Immature natural killer cell (primary cell): ENCODE data around the gene LAS1L. TPM values are rescaled to one million over a fixed set of nuclear protein-coding genes. Genes with fewer than 3 reads are reported as not detected.
A peak's percentile ranks its signal among the peaks of the same experiment; 100 is the strongest.
"Not testable (repeated sequence)": the region's sequence is repeated elsewhere in the genome, so short reads cannot be mapped to it uniquely, and the experiment has no call there.

Experiments
- DNase-seq, 3 donors: peaks; one replicate each; pipeline ENCODE4 v3.0.0; 2022; ENCODE audit warnings: mixed read lengths in 1 of 3
- H3K27ac Mint-ChIP-seq, 6 donors: one replicate each; pipeline ENCODE4 v1.8.0; 2020; ENCODE audit warnings: mixed read lengths in 6 of 6, mild to moderate bottlenecking in 5 of 6, inconsistent platforms in 4 of 6, moderate library complexity in 3 of 6
- H3K27me3 Mint-ChIP-seq, 3 donors: one replicate each; pipeline ENCODE4 v1.8.0; 2020 to 2021; ENCODE audit warnings: low read depth in 3 of 3, mild to moderate bottlenecking in 3 of 3, mixed read lengths in 3 of 3, moderate library complexity in 3 of 3, inconsistent platforms in 1 of 3
- H3K36me3 Mint-ChIP-seq, 3 donors: one replicate each; pipeline ENCODE4 v1.8.0; 2020; ENCODE audit warnings: mixed read lengths in 3 of 3, inconsistent platforms in 2 of 3, mild to moderate bottlenecking in 2 of 3
- H3K4me1 Mint-ChIP-seq, 2 donors: one replicate each; pipeline ENCODE4 v1.8.0; 2020; ENCODE audit warnings: inconsistent platforms in 2 of 2, mild to moderate bottlenecking in 2 of 2, mixed read lengths in 2 of 2, moderate library complexity in 1 of 2
- H3K4me3 Mint-ChIP-seq, 5 donors: one replicate each; pipeline ENCODE4 v1.8.0; 2020; ENCODE audit warnings: mild to moderate bottlenecking in 5 of 5, mixed read lengths in 5 of 5, inconsistent platforms in 3 of 5, moderate library complexity in 3 of 5
- H3K9me3 Mint-ChIP-seq, 6 donors: one replicate each; pipeline ENCODE4 v1.8.0; 2020; ENCODE audit warnings: mild to moderate bottlenecking in 6 of 6, mixed read lengths in 6 of 6, inconsistent platforms in 4 of 6, moderate library complexity in 3 of 6
- polyA plus RNA-seq, 3 donors: library from polyadenylated mRNA; unstranded; fragments of 300-500 nt; fragmentation: Illumina TruSeq; gene quantifications; one replicate each; pipeline ENCODE4 v1.2.3, GENCODE V29; 2021

Gene LAS1L
- polyA plus RNA-seq, 3 donors from 2014 or later: 31.8 to 39.3 (median 38.3) TPM

- H3K4me1 Mint-ChIP-seq: peaks cover 17 to 25% of the 10 kb centered on the region in 2 donors
- peaks cover 0 to under 1% (median 0%) of the 10 kb centered on the region in 3 donors for H3K36me3 Mint-ChIP-seq
- H3K4me3 Mint-ChIP-seq: no peak overlapping the region
- no peak for DNase-seq
- H3K9me3 Mint-ChIP-seq: no peaks in the 10 kb centered on the region
- H3K27me3 Mint-ChIP-seq: peaks cover 1 to 6% (median 4%) of the 10 kb centered on the region in 3 donors
- H3K27ac Mint-ChIP-seq: no peak overlapping the region
Measured at GRCh38 chrX:65536291-65536690, 1.7 kb upstream of the LAS1L start.

GRCh38 chrX:65532016-65532415 is 2.6 kb downstream of the LAS1L start:
- Mint-ChIP-seq H3K4me3 (peak overlapping the region in 1 of 5 donors; percentile 27), H3K27ac (peak overlapping the region in 1 of 6 donors; percentile 12), H3K27me3 (peaks cover 2 to 5% (median 4%) of the 10 kb centered on the region in 3 donors), H3K9me3 (no peaks in the 10 kb centered on the region), H3K4me1 (peaks cover 18 to 31% of the 10 kb centered on the region in 2 donors), H3K36me3 (peaks cover 0 to 4% (median 0%) of the 10 kb centered on the region in 3 donors)
- no peak for DNase-seq

- Mint-ChIP-seq H3K4me1 (peaks cover 13 to 21% of the 10 kb centered on the region in 2 donors), H3K4me3 (no peak overlapping the region), H3K36me3 (peaks cover 0 to 4% (median 0%) of the 10 kb centered on the region in 3 donors)
Measured at GRCh38 chrX:65528705-65529340, 5.8 kb downstream of the LAS1L start.

GRCh38 chrX:65528293-65528692 is 6.3 kb downstream of the LAS1L start:
- H3K4me3 Mint-ChIP-seq: no peak overlapping the region
- peaks cover 8 to 16% of the 10 kb centered on the region in 2 donors for H3K4me1 Mint-ChIP-seq
- no peak overlapping the region for H3K27ac Mint-ChIP-seq
- H3K36me3 Mint-ChIP-seq: peaks cover 0 to 4% (median 0%) of the 10 kb centered on the region in 3 donors
- H3K9me3 Mint-ChIP-seq: no peaks in the 10 kb centered on the region
- peaks cover 0 to 3% (median 2%) of the 10 kb centered on the region in 3 donors for H3K27me3 Mint-ChIP-seq
- no peak for DNase-seq

More at GRCh38 chrX:65528705-65529340, 5.8 kb downstream of the LAS1L start:
- H3K9me3 Mint-ChIP-seq: no peaks in the 10 kb centered on the region
- H3K27ac Mint-ChIP-seq: peak overlapping the region in 1 of 6 donors; percentile 27
- DNase-seq: peak; percentile 36 to 54 (median 46)
- H3K27me3 Mint-ChIP-seq: peaks cover 0 to 3% (median 2%) of the 10 kb centered on the region in 3 donors

DNA sequence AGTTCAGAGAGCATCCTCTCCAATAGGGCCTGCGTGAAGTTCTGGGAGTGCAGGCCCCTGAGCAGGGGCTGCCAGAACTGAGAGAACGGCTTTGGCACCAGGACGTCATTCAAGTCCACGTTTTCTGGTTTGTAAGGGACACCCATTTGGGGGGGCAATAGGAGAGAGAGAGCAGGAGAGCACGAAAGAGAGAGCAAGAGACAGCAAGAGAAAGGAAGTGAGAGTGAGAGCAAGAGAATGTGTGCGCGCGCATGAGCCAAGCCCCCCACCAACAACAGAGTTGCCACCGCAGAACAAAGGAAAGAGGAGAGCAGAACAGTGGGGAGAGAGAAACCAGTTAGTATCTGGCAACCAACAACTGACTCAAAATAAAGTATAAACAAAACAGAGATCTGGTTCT is 10.4 kb downstream of the LAS1L start:
- Mint-ChIP-seq H3K27ac (peak overlapping the region in 1 of 6 donors; percentile 6), H3K9me3 (no peaks in the 10 kb centered on the region), H3K4me1 (peaks cover 1 to 7% of the 10 kb centered on the region in 2 donors), H3K27me3 (peaks cover 1 to 2% (median 1%) of the 10 kb centered on the region in 3 donors), H3K4me3 (no peak overlapping the region), H3K36me3 (peaks cover 10 to 17% (median 13%) of the 10 kb centered on the region in 3 donors)
- no peak for DNase-seq

GRCh38 chrX:65522739-65523372 is 11.7 kb downstream of the LAS1L start:
- Mint-ChIP-seq H3K27ac (no peak overlapping the region), H3K27me3 (peaks cover 1 to 2% (median 2%) of the 10 kb centered on the region in 3 donors), H3K4me3 (no peak overlapping the region), H3K9me3 (no peaks in the 10 kb centered on the region), H3K36me3 (peaks cover 10 to 17% (median 13%) of the 10 kb centered on the region in 3 donors), H3K4me1 (no peaks in the 10 kb centered on the region)
- DNase-seq: no peak

- H3K9me3 Mint-ChIP-seq, DNase-seq, H3K4me3 Mint-ChIP-seq, H3K27me3 Mint-ChIP-seq, H3K27ac Mint-ChIP-seq, H3K4me1 Mint-ChIP-seq: not testable (repeated sequence)
- H3K36me3 Mint-ChIP-seq: peaks cover 10 to 17% (median 13%) of the 10 kb centered on the region in 3 donors
Measured at GRCh38 chrX:65519530-65519929, 15.1 kb downstream of the LAS1L start.

DNA sequence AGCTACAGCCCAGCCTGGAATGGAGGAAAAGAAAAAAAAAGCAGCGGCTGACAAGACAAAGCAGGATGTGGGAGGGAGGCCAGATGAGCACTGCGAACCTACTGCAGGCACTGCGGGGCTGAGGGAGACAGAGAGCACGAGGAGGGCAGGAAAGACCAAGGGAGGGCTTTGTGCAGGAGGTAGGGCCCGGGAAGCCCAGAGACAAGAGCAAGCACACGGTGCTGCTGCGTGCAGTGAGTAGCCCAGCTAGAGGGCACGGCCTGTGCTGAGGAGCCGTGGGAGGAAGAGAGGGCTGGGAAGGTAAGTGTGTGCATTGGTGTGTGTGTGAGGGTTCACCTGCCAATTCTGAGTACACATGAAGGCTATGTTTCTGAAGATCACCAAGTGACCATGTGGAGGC is 15.6 kb downstream of the LAS1L start:
- not testable (repeated sequence) for H3K27ac Mint-ChIP-seq, H3K4me1 Mint-ChIP-seq, DNase-seq, H3K4me3 Mint-ChIP-seq, H3K27me3 Mint-ChIP-seq, H3K9me3 Mint-ChIP-seq
- H3K36me3 Mint-ChIP-seq: peaks cover 10 to 17% (median 13%) of the 10 kb centered on the region in 3 donors

GRCh38 chrX:65517923-65518322 is 16.7 kb downstream of the LAS1L start:
- Mint-ChIP-seq H3K27ac (no peak overlapping the region), H3K27me3 (peaks cover 1 to 2% (median 2%) of the 10 kb centered on the region in 3 donors), H3K4me1 (no peaks in the 10 kb centered on the region), H3K9me3 (no peaks in the 10 kb centered on the region), H3K4me3 (no peak overlapping the region), H3K36me3 (peaks cover 10 to 16% (median 12%) of the 10 kb centered on the region in 3 donors)
- DNase-seq: no peak

GRCh38 chrX:65516756-65517155 is 17.8 kb downstream of the LAS1L start:
- H3K4me3 Mint-ChIP-seq: no peak overlapping the region
- DNase-seq: no peak
- peaks cover 1 to 2% (median 2%) of the 10 kb centered on the region in 3 donors for H3K27me3 Mint-ChIP-seq
- H3K4me1 Mint-ChIP-seq: no peaks in the 10 kb centered on the region
- peaks cover 2 to 7% (median 6%) of the 10 kb centered on the region in 3 donors for H3K36me3 Mint-ChIP-seq
- H3K9me3 Mint-ChIP-seq: no peaks in the 10 kb centered on the region
- no peak overlapping the region for H3K27ac Mint-ChIP-seq

GRCh38 chrX:65513610-65514009 is 21.0 kb downstream of the LAS1L start:
- Mint-ChIP-seq H3K4me1 (no peaks in the 10 kb centered on the region), H3K27me3 (no peaks in the 10 kb centered on the region), H3K27ac (no peak overlapping the region), H3K9me3 (no peaks in the 10 kb centered on the region), H3K4me3 (no peak overlapping the region), H3K36me3 (peaks cover 0 to 4% (median 0%) of the 10 kb centered on the region in 3 donors)
- no peak for DNase-seq

DNA sequence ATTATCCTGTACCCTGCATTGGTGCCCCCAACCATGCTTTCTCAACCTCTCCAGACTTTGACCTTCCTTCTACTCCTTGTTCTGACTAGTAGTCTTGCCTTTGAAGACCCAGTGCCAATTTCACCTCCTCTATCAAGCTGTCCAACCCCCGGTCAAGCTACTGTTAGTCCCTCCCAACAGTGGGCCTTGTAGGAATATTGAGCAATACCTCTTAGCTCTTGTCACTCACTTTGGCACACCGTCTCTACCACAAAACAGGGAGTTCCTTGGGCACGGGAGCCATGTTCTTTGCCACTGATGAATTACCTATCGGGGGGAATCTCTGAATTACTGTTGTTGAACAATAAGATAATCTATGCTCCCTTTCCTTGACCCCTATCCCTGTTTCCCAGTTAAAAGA is 25.2 kb downstream of the LAS1L start:
- DNase-seq: no peak
- Mint-ChIP-seq H3K4me3 (no peak overlapping the region), H3K36me3 (peaks cover 0 to 4% (median 0%) of the 10 kb centered on the region in 3 donors), H3K9me3 (no peaks in the 10 kb centered on the region), H3K27me3 (no peaks in the 10 kb centered on the region), H3K27ac (no peak overlapping the region), H3K4me1 (no peaks in the 10 kb centered on the region)

DNA sequence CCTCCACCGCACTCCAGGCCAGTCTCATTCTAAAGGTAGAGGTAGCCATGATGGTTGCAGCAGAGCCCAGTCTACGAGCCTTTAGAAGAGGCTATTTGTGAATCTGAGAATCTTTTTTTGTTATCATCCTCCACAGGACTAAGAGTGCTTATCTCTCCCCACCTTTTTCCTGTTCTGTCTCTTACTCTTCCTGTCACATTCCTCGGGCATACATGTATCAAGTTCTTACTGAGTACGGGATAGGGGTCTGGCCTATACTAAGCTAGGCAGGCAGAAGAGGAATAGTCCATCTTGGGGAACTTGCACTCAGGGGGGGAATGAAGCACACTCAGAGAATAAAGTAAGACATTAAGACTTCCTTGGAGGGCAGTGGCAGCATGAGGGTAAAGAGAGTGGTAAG is 25.7 kb downstream of the LAS1L start:
- no peak overlapping the region for H3K4me3 Mint-ChIP-seq
- H3K27ac Mint-ChIP-seq: no peak overlapping the region
- H3K36me3 Mint-ChIP-seq: peaks cover 0 to 4% (median 0%) of the 10 kb centered on the region in 3 donors
- no peak for DNase-seq
- no peaks in the 10 kb centered on the region for H3K4me1 Mint-ChIP-seq
- H3K27me3 Mint-ChIP-seq: no peaks in the 10 kb centered on the region
- H3K9me3 Mint-ChIP-seq: no peaks in the 10 kb centered on the region

DNA sequence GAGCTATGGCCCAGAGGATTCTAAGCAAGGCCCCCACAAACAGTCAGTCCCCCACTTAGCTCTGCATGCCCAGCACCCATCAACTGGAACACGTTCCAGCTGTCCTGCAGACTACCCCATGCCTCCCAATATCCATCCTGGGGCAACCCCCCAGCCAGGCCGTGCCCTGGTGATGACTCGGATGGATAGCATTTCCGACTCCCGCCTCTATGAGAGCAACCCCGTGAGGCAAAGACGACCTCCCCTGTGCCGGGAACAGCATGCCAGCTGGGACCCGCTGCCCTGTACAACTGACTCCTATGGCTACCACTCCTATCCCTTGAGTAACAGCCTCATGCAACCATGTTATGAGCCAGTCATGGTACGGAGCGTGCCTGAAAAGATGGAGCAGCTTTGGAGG is 32.0 kb downstream of the LAS1L start:
- H3K9me3 Mint-ChIP-seq: no peaks in the 10 kb centered on the region
- peaks cover 0 to 3% (median 2%) of the 10 kb centered on the region in 3 donors for H3K27me3 Mint-ChIP-seq
- DNase-seq: no peak
- H3K36me3 Mint-ChIP-seq: no peaks in the 10 kb centered on the region
- H3K4me1 Mint-ChIP-seq: no peaks in the 10 kb centered on the region
- no peak overlapping the region for H3K27ac Mint-ChIP-seq
- no peak overlapping the region for H3K4me3 Mint-ChIP-seq
